Suppressor macrophage treated with lipopolysaccharide for 4 hours (primary cell): ENCODE data around the gene OR2V2.
"Not testable (repeated sequence)": the region's sequence is repeated elsewhere in the genome, so short reads cannot be mapped to it uniquely, and the experiment has no call there.

ENCODE experiments used
- DNase-seq: peaks from one replicate; pipeline ENCODE4 v3.0.0-alpha.2; 2020

OR2V2 gene, protein sequence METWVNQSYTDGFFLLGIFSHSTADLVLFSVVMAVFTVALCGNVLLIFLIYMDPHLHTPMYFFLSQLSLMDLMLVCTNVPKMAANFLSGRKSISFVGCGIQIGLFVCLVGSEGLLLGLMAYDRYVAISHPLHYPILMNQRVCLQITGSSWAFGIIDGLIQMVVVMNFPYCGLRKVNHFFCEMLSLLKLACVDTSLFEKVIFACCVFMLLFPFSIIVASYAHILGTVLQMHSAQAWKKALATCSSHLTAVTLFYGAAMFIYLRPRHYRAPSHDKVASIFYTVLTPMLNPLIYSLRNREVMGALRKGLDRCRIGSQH

DNA sequence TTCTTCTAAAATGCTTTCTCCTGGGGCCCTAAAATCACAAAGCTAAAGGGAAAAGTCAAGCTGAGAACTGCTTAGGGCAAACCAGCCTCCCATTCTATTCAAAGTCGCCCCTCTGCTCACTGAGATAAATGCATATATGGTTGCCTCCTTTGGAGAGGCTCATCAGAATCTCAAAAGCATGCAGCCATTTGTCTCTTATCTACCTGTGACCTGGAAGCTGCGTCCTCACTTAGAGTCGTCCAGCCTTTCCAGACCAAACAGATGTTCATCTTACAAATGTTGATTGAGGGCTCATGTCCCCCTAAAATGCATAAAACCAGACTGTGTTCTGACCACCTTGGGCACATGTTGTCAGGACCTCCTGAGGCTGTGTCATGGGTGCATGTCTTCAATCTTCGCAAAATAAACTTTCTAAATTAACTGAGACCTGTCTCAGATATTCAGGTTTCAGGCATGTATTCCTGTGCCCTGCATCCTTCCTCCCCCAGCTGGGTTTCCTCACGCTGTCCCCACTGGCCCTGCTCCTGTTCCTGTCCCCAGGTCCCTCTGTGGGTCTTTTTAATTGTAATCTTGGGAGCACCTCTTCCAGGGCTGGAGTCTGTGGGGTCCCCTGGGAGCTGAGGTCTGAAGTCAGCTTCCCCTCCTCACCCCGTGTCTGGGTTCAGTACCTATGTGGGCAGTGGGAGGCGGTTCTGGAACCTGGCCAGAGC is at the start of gene OR2V2:
OR2V2 (plus strand) TSS at position 660 of the 710 bp plus-strand sequence. CDS start 7,357 bp downstream, outside the sequence.
- DNase-seq, result not testable (repeated sequence)

DNA sequence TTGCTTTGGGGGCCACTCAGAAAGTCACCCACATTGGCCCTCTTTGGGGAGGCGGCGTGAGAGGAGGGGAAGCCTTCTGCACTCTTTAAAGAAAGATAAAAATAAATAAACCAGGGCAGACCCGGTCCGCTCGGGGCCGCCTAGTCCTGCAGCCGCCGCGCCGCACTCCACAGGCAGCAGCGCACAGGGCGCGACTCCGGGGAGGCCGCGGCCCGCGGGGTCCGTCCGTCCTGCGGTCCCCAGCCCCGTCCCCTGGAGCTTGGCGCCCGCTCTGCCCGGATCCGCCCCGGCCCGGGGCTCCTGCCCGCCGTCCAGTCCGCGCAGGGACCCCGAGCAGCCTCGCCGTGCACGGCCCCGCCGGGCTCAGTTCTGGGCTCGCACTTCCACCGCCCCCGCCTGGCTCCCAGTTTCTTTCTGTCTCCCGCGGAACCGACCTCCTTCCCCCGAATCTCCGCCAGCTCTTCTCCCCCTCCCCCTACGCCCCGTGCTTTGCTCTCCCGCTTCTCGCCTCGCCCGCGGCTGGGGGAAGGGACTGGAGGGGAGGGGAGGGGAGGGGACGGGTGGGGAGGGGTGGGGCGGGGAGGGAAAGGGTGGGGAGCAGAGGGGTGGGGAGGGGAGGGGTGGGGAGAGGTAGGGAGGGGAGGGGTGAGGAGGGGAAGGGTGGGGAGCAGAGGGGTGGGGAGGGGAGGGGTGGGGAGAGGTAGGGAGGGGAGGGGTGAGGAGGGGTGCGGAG is 49.5 kb upstream of the OR2V2 start:
- not testable (repeated sequence) for DNase-seq

DNA sequence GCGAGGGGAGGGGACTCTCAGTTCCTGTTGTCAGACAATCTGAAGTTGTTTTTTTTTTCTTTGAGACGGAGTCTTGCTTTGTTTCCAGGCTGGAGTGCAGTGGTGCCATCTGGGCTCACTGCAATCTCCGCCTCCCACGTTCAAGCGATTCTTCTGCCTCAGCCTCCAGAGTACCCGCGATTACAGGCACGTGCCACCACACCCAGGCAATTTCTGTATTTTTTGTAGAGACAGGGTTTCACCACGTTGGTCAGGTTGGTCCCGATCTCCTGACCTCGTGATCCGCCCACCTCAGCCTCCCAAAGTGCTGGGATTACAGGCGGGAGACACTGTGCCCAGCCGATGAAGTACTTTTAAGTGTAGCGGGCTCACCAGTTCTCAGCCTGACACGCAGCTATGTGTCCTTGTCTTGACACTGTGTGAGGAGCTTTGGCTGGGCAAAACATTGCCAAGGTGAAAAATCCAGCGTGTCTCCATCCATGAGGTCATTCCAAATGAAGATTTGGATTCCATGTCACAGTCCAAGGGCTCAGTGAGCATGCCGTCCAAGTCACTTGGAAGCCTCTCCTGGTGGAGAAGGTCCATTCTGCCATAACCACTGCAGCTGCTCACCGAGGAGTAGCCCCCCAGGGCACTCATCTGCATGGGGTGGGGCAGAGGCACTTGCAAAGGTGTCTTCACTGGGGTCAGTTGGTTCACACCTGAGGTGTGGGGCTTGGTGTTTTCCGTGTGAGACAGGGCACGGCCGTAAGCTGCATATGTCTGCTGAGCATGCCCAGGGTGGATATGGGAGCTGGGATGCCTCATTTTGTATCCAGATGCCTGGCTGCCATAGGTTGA is 48.4 kb upstream of the OR2V2 start:
- DNase-seq, result no peak

- no peak for DNase-seq
Measured at GRCh38 chr5:181099602-181100086, 47.7 kb upstream of the OR2V2 start.

DNA sequence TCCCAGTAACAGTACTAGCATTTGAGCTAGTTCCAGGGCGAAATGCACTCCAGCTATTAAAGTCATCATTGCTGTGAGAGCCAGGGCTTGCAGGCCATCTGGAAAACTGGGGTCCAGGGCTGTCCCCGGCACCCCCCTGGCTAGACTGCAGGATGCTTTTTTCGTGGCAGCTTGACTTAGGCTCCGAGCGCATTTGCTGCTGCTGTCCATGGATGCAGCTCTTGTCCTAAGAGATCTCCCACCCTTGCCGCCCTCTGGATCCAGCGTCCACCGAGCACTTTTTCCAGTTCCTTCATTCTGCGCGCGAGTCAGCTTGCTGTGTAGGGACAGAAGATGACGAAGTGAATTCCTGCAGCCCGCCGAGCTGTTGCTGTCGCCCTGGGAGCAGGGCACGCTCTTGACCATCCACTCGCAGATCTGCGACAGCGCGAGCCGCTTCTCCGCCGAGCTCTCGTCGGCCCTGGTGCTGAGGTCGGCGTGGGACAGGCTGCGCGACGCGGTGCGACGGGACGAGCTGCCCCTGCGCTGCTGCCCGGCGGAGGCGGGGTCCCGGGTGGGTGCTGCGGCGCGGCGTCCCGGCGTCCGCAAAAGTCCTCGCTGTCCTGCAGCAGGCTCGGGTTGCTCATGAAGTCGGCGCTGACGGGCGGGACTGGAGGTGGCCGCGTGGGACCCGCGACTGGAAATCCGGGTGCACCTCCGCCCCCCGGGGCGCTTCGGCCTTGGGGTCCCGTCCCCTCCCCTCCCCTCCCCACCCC is 47.1 kb upstream of the OR2V2 start:
- no peak for DNase-seq

DNA sequence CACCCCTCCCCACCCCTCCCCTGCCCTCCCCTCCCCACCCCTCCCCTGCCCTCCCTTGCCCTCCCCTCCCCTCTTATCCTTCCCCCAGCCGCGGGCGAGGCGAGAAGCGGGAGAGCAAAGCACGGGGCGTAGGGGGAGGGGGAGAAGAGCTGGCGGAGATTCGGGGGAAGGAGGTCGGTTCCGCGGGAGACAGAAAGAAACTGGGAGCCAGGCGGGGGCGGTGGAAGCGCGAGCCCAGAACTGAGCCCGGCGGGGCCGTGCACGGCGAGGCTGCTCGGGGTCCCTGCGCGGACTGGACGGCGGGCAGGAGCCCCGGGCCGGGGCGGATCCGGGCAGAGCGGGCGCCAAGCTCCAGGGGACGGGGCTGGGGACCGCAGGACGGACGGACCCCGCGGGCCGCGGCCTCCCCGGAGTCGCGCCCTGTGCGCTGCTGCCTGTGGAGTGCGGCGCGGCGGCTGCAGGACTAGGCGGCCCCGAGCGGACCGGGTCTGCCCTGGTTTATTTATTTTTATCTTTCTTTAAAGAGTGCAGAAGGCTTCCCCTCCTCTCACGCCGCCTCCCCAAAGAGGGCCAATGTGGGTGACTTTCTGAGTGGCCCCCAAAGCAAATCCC is 46.2 kb upstream of the OR2V2 start:
- not testable (repeated sequence) for DNase-seq

- DNase-seq, result not testable (repeated sequence)
Measured at GRCh38 chr5:181101930-181102674, 45.3 kb upstream of the OR2V2 start.

DNA sequence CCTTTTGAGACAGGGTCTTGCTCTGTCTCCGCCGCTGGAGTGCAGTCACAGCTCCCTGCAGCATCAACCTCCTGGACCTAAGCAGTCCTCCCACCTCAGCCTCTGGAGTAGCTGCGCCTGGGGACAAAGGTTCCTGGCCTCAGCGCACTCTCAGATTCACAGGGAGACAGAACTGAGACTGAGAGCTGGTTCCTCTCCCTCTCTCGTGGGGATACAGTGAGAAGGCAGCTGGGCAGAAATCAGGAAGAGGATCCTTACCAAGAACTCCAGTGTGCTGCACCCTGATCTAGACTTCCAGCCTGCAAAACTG is 43.2 kb upstream of the OR2V2 start:
- DNase-seq, result not testable (repeated sequence)

GRCh38 chr5:181104606-181105390 is 42.6 kb upstream of the OR2V2 start:
- not testable (repeated sequence) for DNase-seq

DNA sequence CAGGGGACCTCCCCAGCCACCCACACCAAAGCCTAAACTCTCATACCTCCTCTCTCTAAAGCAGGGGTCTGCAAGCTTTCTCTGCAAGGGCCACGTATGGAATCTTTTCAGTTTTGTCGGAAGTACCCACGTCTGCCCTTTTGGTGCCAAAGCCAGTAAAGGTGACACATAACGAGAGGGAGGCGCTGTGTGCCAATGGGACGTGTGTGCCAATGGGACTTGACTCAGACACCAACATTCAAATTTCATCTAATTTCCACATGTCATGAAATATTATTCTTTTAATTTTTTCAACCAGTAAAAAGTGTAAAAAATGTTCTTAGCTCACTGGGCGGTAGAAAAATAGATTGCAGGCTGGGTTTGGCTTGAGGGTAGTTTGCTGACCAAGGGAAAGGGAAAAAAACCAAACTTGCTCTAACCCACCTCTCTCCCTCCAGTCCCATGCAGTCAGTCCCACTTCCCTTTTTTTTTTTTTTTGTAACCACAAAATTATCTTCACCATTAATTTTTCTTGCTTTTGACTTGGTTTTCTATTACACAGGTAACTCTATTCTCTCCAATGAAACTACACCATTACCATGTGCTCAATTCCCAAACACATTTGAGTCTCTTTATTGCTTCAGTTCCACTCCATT is 41.9 kb upstream of the OR2V2 start:
- no peak for DNase-seq

DNA sequence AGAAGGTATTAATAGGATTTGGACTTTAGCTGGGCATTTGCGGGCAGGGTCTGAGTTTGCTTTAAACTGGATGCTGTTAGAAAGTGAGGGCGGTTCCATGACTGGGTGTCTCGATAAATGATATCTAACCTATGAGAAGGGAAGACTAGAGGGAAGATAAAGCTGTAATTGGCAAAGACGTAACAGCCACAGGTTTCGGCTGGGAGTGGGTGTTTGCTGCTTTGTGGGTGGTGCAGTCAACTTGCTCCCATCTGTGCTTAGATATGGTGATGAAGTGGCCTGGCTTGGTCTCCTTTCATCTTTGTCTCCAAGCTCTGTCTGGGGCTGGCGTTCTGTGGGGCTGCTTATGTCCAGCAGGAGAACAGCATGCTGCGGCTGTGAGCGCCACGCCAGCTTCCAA is 39.7 kb upstream of the OR2V2 start:
- no peak for DNase-seq

DNA sequence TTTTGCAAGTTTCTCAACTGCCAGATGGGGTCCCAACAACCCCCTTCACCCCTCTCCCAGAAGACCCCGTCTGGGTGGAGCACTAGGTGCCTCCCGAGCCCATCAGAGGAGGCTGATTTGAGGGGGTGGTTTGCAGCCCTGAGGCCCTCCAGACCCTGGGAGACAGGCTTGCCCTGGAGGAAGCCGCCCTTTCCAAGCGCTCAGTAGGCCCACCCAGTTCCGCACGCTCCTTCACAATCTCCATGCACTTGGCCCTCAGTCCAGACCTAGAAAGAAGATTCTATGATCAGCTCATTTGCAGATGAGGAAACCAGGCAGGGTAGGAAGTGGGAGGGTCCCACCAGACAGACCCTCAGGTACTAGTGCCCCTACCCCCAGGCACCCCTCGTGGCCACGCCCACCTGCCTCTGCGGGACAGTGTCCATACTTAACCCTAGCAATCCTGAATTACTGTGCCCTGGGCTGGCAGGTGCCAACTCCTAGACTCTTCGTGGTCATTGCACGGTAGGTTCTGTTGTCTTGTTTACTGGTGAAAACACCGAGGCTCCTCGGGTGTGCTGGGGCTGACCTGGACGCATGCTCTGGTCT is 38.7 kb upstream of the OR2V2 start:
- no peak for DNase-seq

DNA sequence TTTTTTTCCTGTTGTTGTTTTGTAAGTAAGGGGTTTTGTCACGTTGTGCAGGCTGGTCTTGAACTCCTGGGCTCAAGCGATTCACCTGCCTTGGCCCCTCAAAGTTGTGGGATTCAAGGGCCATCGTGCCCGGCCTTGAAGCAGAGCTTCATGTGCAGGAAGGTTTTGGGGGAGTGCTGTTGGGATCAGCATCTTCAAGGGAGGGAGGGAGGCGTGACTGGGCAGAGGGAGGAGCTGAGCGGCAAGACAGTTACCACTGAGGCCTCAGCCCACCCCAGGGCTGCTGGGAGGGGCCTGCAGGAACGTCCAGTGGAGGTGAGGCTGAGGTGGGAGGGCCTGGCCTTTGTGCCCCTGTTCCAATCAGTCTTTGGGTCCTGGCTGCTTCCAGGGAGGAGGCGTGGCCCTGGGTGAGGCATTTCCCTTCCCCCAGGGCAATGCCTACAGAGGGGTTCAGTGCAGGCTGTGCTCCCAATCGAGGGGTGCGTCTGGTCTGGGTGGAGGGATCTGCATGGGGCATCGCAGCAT is 37.8 kb upstream of the OR2V2 start:
- DNase-seq, result no peak

GRCh38 chr5:181111010-181111409 is 36.4 kb upstream of the OR2V2 start:
- DNase-seq, result no peak

GRCh38 chr5:181112476-181112875 is 34.9 kb upstream of the OR2V2 start:
- DNase-seq, result no peak

DNA sequence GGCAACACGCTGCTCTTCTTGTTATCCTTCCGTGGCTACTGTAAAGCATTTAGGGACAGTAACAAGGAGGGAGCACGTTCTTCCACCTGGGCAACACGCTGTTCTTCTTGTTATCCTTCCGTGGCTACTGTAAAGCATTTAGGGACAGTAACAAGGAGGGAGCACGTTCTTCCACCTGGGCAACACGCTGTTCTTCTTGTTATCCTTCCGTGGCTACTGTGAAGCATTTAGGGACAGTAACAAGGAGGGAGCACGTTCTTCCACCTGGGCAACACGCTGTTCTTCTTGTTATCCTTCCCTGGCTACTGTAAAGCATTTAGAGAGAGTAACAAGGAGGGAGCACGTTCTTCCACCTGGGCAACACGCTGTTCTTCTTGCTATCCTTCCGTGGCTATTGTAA is 33.8 kb upstream of the OR2V2 start:
- DNase-seq, result not testable (repeated sequence)

DNA sequence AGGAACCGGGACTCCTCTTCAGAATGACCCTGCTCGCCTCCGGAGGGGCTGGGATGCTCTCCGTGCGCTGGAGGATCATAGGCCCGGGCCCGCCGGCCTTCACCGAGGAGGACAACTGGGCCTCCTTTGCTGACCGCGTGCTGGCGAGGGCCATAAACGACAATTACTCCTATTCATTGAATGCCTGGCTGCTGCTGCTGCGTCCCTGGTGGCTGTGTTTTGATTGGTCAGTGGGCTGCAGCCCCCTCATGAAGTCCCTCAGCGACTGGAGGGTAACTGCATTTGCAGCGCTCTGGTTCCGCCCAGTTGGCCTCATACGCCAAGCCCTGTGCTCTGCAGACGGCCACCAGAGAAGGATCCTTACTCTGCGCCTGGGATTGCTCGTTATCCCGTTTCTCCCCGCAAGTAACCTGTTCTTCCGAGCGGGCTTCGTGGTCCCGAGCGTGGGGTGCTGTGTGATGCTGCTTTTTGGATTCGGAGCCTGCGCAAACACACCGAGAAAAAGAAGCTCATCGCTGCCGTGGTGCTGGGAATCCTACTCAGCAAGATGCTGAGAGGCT is 33.0 kb upstream of the OR2V2 start:
- no peak for DNase-seq
